ENCODE results near the gene GALNT15.

Gene GALNT15

DNA sequence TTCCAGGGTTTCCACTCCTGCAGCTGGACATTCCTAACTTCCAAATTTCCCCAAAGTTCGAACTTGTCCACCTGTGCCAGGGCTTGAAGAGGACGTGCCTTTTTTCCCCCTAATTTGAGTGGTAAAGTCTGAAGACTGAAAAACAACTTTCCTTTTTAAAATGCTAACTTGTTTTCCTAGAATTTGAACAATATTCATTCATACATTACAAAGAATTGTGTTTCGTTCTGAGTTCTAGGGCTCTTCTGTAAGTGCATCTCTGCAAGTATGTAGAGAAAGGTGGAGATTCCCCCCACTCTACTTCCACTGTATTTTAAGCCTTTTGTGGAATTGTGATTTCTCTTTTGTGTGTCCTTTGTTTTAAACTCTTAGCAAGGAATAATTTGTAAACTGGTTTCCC lies 80.8 kb downstream of the GALNT15 start:
- no peak for DNase-seq

- DNase-seq, result no peak
These were observed 81.2 kb downstream of the GALNT15 start for GRCh38 chr3:16255726-16256125.

DNA sequence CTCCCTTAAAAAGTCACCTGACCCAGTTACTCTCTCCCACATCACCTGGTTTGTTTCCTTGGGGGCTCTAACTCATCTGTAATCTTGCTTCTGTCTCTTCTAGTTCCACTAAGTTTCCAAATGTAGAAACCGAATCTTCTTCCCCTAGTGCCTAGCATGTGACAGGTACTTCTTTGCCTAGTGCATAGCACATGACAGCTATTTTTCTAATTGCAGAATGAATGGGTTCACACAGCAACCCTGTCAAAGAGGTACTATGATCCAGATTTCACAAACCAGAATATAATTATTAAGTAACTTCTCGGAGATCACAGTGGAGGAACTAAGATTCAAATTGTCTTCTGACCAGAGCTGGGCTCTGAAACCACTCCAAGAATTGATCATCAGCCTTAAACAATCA lies 82.8 kb downstream of the GALNT15 start:
- peak; percentile 81 for DNase-seq

DNA sequence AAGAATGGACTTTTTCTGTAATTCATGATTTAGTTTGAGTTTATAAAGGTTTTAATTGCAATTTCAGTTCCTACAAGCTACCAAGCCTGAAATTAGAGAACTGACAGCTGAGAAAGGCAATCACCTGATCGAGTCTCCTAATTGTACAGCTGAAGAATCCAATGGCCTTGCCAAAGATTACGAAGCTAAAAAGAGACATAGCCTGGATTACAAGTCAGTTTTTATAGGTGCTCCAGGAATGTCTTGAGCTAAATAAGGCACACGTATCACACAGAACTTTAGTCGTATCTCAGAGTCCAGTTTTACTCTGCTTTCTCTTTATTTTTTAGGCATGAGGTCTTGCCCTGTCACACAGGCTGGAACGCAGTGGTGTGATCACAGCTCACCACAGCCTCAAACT lies 83.7 kb downstream of the GALNT15 start:
- no peak for DNase-seq

DNA sequence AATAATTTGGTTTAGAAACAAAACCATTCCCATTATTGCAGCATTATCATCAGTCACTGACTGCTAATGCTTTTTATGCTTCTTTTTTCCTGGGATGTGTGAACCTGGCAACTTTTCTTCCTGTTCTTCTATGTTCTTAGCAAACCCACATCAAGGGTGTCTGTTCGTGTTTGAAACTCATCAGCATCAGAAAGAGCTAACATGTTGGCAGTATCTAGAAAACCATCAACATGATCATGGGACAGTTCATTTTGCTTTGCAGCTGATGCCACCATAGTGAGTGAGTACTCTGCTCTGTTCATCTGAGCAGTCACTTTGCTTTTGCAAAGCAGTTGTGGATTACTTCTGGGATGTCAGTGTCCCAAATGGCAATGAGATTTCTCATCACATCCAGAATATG lies 84.4 kb downstream of the GALNT15 start:
- DNase-seq, result no peak

- DNase-seq, result peak; percentile 76
These were observed 85.6 kb downstream of the GALNT15 start for GRCh38 chr3:16260046-16260445.

DNA sequence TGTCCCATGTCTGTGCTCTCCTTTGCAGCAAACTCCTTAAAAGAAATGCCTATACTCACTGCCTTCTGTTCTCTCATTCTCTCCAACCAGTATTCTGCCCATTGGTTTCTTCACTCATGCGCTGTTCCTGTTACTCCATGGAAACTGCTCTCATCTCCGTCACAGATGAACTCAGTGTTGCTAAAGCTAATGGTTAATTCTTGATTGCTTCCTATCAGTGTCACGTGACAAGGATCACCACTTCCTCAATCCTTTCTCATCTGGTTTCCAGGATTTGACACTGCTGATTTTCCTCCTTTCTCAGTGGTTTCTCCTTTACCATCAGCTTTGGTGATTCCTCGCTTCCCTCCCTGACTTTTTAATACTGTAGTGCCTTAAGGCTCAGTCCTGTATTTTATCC lies 87.7 kb downstream of the GALNT15 start:
- DNase-seq, result peak; percentile 49

DNA sequence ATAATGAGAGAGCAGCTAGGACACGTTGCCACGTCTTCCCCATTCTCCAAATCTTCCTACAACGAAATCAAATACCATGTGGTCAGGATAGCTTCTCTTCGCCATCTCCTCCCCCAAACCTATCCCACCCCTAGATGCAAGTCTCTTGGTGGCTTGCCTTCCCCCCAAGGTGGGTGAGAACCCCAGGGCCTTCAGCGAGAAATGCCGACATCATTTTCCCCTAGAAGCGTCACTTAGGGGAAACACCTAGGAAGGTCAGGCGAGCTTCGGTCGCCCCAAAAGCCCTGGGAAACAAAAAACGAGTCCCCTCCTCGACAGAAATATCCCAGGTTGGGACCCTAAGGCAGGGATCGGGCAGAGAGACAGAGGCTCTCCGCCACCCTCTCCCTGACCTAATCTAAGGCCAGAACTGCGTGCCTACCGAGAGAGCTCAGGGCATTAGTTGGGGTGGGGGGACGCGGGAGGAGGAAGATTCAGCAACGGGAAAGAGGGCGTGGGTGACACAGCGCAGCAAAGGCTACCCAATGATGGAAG lies 89.8 kb downstream of the GALNT15 start:
- no peak for DNase-seq

GRCh38 chr3:16264708-16265454 lies 90.4 kb downstream of the GALNT15 start, which contains the start of the genes DPH3 and OXNAD1:
TSS of gene DPH3 (minus strand) at chr3:16264943. CDS start at chr3:16264876, 67 bp downstream.
TSS of gene OXNAD1 (plus strand) at chr3:16265212. CDS start at chr3:16270953, 5,741 bp downstream.
- peak; percentile 100 for DNase-seq

DNA sequence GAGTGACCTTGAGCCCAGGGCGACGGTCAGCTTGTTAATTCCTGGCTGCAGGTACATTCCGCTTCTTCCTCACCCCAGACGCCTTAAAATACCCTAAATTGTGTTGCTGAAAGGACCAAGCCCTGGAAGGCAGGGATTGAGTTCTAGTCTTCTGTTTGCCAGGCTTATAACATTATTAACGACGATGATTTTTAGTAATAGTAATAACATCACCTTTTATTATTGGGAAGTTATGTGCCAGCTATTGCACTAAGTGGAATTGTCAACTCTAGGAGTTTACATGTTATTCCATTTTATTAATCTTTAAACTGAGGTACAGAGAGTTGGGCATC lies 90.9 kb downstream of the GALNT15 start:
- no peak for DNase-seq

- DNase-seq, result no peak
These were observed 92.2 kb downstream of the GALNT15 start for GRCh38 chr3:16266714-16267113.

DNA sequence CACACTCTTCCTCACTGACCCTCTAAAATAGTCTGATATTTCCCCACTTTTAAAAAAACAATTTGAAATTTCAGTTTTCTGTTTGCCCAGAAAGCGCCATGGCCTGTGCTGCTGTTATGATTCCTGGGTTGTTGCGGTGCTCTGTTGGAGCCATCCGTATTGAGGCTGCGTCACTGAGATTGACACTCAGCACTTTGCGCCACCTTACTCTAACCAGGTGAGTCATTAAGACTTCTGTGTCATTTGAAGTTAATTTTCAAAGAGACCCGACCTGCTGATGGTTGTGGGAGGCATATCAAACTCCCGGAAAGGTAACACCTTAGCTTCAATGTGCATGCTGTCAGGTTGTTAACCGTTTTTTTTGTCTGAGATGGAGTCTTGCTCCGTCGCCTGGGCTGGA lies 96.4 kb downstream of the GALNT15 start:
- no peak for DNase-seq

DNA sequence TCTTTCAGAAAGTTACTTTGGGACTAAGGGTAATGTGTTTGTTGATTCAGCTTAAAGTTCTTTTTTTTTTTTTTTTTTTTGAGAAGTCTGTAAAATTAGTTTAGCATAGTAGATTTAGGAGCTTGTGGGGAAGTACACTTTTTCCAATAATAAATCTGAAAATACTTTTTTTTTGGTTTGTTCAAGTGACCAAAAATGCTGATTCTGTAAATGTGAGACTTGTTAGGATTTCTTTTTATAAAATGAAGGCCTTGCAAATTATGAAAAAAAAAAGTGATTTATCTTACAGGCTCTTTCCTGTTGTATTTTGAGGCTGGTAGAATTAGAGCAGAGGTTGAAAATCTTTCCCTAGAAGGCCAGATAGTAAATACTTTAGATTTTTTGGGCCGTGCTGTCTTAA lies 98.1 kb downstream of the GALNT15 start:
- no peak for DNase-seq

DNA sequence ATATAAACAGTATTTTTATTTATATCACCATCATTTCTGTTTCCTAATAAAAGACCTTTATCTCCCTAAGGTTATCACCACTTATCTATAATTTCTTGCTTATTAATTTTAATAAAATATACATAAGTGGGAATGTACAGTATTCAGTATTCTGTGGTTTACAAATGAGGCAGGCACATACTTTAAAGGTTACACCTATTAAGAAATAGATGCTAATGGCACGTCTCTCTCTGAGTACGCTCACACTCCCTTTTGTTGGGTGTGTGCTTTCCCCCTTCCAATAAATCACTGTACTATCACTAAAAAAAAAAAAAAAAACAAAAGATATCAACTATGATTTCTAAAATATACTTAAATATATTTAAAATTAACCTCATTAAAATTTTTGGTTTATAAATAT lies 99.4 kb downstream of the GALNT15 start:
- no peak for DNase-seq

- DNase-seq, result no peak
These were observed 103.0 kb downstream of the GALNT15 start for GRCh38 chr3:16277471-16277870.

- no peak for DNase-seq
These were observed 104.7 kb downstream of the GALNT15 start for GRCh38 chr3:16279010-16279801.

- no peak for DNase-seq
These were observed 106.2 kb downstream of the GALNT15 start for GRCh38 chr3:16280671-16281070.
